GM19025 (cell line): Measurements from ENCODE around the gene UBD.

Experiments used
- ATAC-seq: cut with Tn5 transposase; IDR thresholded peaks from one replicate; pipeline ENCODE4 v1.9.1; 2021; ENCODE audit warnings: mild to moderate bottlenecking, low read depth, moderate library complexity; ENCODE audit not compliant: unreplicated experiment

UBD gene

DNA sequence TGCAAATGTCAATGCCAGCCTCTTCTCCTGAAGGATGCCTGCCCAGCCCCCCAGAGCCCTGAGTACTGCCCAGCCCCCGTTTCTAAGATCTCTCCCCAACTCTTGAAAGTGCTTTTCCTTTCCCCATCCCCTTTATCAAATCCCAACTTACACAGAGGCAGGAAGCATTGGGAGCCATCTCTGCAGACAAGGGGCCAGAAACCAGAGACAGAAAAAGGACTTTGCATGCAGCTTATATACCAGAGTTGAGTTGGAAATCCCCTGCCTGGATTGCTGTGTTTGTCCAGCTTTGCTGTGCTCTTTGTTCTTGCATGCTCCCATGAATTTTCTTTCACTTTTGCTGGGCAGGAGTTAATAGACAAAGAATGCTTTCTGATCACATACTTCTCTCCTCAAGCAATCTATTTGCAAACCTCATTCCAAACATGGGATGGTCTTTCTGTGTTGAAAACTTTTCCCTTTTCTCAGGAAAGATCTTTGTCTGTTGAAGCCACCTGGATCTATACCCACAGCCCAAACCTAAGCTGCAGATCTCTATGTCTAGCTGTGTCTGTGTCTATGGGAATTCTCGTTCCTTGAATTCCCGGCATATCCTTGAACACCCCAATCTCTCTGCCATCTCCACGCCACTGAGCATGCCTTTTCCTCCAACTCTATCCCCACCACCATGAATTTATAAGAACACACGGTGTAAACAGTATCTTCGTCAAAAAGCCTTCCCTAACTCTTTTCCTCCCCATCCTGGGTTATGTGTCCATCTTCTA, at the start of gene UBD:
TSS of gene UBD (minus strand) at position 209 of the 764 bp plus-strand sequence. CDS start at position 178, 31 bp downstream.
- ATAC-seq: no peak

DNA sequence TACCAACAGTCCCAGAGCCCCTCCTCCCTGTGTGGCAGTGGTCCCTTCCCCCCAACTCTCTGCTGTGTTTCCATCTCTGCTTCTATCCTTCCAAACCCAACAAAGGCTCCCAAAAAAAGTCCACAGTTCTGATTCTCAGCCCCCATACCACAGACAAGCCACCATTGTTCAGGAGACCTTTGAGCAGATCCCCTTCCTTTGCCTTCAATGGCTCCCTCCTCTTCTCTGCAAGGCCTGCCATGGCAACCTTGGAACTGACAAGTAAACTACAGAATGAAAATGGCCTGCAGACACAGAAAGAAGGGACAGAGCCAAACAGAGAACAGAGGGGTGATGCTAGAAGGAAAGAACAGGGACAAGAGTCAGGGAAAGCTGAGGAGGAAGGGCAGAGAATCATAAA, 48.6 kb upstream of the UBD start:
- no peak for ATAC-seq

DNA sequence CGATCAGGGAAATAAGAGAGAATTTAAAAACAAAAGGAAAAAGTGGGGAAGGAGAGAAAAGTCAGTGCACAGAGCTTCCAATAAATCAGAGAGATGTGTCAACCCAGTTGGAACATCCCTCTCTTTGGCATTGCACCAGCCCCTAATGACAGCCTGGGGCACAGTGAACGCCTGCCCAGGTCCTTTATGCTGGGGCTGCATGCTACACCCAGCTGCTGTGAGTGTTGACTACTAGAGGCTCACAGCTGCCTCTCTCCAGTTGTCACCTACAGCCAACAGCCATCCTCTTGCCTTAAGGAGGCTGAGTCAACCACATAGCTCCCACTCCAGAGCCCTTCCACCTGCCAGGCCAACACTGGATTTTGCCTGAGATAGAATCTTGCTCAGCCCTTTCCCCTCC, 44.4 kb upstream of the UBD start:
- ATAC-seq: no peak

DNA sequence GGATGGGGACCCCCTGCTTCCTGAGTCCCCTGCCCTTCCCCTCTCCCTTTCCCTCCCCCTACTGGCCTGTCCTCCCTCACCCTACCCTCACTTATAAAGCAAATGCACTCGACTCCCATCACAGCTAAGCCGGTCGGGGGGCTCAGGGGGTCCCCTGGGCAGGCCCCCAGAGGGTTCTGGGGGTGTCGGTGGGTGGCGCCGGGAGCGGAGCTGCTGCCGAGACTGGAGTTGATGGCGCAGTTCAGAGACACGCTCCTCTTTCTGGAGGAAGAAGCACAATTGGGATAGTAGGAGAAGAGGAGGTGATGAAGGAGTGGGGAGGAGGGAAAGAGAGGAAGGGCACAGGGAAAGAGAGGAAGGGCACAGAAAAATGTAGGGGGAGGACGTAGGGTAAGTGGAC, 43.9 kb upstream of the UBD start:
- no peak for ATAC-seq

DNA sequence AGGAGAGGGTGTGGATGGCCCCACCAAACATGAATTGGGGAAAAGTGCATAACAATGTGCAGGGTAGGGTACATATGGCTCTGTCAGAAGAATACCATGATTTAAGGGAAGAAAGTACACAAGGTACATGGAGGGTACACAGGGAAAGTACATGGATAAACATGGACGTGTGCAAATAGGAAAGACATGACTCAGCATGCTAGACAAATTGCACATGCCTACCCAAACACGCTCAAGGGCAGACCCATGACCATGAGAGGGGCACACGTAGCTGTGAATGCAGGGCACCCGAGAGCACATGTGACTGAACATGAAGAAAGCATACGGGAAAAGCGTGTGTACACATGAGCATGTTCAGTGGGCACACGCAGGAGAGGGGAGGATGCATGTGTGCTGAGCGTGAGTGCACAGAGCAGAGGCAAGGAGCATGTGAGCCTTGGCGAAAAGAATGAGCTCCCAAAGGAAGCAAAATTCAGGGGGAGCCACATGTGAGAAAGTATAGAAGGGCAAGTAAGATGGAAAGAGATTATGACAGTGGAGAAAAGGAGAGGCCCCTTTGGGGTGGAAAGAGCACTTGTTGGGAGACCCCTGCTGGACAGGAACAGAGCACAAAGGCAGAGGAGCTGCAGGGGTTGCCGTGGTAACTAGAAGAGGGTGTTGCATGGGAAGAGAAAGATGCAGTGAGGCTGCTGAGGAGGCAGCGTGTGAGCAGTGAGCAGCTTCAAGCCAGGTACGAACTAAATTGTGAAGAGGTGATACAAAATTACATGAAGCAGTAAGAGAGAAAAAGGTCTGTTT, 43.2 kb upstream of the UBD start:
- no peak for ATAC-seq

DNA sequence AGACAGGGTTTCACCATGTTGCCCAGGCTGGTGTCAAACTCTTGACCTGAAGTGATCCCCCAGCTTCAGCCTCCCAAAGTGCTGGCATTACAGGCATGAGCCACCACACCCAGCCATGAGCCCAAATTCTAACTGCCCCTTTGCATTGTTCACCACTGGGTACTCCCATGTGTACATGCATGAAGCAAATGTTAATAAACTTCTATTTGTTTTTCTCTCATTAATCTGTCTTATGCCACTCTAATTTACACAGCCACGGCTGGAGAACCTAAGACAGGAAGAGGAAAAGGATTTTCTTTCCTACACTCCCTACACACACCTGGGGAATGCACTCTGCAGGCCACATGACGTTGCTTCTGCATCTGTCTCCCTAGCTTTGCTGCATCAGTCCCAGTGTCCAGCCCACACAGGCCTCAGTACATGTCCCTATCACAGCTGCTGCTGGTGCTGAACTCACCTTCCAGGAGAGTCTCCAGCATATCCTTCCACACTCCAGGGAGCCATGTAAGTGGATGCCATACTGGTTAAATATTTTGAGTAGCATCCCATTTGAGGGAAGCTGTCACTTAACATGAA, 38.7 kb upstream of the UBD start:
- ATAC-seq: no peak

DNA sequence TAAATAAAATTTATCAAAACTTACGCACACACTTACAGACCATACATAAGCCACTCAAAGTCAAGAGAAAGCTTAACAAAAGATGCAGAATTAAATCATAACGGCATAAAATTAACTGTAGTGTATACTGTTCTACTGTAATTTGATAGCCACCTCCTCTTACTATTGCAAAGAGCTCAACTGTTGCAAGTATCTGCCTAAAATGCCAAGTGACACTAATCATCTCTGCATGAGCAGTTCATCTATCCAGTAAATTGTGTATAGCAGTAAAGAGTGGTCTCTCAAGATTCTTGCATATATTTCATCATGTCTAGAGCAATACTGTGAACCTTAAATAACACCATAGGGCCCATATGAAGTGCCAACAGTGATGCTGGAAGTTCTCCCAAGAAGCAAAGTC, 37.7 kb upstream of the UBD start:
- no peak for ATAC-seq

DNA sequence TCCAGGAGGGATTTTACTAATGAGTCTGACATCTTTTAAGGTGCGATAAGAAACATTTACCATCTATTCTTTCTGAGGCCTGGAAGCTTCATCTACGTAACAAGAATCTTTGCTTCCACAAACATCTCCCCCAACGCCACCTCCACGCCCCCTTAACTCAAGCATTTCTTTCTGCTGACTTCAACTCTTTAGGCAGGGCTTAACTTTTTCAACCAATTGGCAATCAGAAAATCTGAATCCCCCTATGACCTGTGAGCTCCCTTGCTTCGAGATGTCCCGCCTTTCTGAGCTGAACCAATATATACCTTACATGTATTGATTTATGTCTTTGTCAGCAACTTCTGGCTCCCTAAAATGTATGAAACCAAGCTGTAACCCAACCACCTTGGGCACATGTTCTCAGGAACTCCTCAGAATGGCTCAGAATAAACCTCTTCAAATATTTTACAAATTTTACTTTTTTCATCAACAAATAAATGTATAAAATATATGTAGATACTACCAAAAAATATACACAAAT, 36.9 kb upstream of the UBD start:
- ATAC-seq: no peak

DNA sequence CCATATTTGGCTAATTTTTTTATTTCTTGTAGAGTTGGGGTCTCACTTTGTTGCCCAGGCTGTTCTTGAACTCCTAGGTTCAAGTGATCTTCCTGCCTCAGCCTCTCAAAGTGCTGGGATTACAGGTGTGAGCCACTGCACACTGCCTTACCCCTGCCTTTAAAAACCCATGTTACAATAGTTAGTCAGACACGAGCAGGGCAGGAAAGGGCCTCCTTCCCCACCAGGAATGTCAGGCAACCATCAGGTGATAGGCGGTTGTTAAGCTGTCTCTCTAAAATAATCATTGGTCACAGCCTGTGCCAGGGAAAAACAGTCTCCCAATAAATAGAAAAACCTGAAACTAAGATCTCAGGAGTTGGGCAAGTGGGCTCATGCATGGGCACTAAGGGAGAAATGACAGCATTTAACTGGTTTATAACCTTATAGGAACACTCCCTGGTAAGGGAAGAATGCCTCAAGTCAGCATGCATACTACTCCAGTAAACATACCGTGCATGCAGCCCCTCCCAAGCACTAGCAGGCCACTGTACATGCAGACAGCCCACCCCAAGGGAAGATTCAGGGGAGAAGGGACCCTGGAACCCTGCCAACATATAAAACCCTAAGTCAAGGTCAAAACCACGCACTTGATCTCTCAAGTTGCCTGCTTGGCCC, 33.8 kb upstream of the UBD start:
- ATAC-seq: no peak

DNA sequence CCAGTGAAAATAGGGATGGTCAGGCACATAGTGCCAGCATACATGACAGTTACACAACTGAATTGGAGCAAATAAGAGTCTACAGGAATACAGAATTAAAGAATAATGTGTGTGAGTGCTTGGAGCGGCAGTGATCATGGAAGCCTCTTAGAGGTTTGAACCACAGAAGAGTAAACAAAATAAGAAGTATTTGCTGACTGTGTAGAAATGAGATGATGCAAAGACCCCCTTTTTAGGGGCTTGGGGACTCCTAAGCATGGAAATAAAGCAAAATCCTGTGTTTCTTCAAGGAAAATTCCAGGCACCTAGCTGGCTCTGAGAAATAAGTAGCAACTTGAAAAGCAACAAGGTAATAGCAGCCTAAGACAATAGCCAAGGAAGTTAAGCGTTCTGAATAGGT, 32.1 kb upstream of the UBD start:
- ATAC-seq: no peak

DNA sequence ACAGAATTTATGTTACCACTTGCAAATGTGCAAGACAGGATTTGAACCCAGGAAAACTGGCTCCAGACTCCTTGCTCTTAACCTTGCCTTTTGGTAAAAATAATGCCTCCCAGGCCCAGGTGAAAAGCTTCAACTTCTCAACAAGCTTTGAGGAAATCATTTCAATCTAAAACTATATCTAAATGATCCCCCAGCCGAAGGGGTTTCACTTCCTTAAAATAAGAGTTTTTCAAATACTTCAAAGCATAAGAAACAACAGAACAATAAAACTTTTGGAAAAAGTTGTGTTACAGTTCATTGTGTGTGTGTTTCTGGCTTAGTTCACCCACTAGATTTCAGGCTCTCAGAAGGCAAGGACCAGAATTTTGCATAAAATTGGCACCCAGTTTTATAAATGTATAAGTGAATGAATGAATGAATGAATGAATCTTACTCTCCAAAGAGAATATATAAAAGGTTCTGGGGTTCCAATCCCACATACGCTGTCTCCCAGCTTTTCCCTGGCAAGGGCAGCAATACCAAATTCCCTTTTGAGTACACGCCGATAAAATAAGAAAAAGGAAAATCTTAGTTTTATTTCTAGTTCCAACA, 30.8 kb upstream of the UBD start:
- no peak for ATAC-seq

DNA sequence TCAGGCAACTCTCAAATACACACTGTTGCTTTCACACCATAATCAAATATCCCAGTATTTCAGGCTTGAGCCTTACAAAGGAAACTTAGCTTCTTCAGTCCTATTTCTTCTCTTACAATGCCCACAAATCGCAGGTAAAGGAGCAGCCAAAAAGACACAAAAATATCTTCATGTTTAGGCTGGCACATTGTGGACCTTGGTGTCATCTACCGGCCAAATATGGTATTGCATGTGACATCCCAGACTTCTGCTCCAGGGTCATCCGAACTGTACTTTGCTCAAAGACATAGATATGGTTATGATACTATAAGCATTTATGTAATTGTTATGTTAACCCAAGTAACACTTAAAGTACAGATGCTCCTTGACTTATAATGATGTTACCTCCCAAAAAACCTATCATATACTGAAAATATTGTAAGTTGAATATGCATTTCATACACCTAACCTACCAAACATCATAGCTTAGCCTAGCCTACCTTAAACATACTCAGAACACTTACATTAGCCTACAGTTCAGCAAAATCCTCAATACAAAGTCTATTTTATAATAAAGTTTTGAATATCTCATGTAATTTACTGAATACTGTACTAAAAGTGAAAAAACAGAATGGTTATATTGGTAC, 30.0 kb upstream of the UBD start:
- no peak for ATAC-seq

DNA sequence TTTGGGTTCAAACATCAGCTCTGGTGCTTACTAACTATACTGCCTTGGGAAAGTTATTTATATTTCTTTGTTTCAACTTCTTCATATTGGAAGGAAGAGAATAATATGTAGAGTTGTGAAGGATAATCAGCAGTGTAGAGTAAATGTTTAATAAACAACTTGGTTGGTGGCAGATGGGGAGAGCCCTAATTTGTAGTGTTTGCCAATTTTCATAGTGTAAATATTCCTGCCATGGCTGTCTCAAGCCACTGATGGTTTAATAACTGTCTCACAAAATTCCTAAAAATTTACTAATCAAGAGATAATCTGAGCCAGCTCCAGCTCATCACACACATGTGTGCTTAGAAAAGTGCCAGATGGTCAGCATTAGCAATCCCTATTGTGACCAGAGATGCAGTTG, 25.3 kb upstream of the UBD start, which contains the start of gene OR2H2:
TSS of gene OR2H2 (plus strand) at position 301 of the 400 bp plus-strand sequence. CDS start 2,824 bp downstream, outside the sequence.
- ATAC-seq: no peak

DNA sequence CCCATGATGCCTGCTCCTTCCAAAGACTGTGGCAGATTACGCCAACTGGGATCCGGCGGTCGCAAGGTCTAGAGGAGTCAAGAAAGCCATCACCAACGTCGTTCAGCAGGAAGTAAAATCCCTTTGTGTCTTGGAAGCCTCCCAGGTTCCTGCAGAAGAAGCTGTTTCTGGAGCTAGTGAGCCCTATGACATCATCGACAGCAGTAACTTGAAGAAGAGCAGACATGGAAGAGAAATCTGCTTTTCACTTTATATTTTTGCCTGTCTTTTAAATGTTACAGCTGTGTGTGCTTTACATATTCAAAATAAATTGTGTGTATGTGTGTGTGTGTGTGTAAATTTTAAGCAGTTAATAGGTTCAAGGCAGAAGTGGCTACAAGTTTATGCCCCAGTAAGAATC, 18.0 kb upstream of the UBD start:
- no peak for ATAC-seq

DNA sequence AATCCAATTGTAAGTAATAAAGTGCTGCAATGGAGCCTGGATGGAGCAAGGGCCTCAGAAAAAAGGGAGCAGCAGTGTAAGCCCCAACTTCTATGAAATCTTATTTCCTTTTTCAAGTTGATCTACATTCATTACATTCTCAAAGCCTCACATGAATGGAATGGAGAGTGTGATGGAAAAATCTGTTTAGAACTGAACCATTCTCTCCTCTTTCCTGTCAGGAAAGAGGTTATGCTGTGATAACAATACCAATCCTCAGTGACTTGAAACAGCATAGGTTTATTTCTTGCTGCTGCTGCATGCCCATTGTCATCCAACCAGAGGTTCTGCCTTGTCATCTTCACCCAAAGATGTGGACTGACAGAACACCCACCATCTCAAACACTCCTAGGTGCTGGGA, 16.5 kb upstream of the UBD start:
- ATAC-seq: no peak

DNA sequence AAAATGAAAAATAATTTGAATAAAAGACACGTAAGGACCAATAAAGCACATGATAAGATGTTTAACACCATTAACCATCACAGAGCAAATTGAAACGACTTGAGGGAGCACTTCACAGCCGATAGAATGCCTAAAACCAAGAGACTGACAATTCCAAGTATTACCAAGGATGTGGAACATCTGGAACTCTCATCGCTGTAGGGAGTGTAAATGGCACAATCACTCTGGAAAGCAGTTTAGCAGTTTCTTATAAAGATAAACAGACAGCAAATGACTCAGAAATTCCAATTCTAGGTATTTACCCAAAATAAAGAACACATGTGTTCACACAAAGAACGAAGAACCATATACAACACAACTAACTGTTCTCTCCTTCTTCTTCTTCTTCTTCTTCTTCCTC, 8.5 kb upstream of the UBD start:
- ATAC-seq: no peak

DNA sequence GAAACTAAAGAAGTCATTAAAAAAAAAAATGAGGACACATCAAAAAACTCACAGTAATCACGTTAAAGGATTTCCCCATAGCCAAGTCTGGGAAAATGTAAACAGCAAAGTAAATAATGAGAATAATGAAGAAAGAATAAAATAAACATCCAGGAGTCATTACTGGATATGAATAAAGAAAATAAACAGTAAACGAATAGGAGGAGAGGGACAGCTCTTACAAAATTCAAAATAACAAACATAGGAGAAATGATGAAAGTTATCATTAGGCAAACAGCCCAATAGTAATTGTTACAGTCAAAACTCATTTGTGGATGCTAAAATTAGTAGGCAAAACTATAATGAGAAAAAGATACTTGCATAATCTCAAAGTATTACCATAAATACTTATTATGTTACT, 8.0 kb upstream of the UBD start:
- no peak for ATAC-seq

DNA sequence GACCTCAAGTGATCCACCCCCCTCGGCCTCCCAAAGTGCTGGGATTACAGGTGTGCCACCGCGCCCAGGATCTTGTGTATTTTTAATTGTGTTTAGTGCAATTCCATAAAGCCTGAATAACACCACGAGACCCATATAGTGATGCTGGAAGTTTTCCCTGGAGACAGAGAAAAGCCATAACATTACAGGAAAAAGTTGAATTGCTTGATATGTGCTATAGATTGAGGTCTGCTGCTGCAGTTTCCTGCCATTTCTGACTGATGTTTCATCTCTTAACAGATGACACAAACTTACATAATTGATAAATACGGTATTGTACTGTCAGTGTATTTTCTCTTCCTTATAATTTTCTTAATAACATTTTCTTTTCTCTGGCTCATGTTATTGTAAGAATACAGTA, 7.3 kb upstream of the UBD start:
- no peak for ATAC-seq

DNA sequence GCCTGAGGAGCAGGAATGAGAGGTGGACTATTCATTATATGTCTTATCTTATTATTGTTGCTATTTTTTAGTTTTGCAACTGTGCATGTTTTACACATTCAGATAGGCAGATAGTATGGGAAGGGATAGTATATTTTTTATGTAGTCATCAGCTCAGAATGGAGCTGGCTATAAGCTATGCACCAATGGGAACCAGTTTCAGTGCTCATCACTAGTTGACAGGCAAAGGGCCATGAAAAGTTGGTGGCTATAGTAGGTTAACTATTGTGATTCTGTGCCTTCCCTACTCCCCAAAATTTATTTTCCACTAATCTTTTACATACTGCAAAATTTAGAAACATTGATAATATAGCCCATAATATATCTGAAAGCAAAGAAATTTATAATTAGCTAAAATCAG, 5.3 kb upstream of the UBD start:
- no peak for ATAC-seq

DNA sequence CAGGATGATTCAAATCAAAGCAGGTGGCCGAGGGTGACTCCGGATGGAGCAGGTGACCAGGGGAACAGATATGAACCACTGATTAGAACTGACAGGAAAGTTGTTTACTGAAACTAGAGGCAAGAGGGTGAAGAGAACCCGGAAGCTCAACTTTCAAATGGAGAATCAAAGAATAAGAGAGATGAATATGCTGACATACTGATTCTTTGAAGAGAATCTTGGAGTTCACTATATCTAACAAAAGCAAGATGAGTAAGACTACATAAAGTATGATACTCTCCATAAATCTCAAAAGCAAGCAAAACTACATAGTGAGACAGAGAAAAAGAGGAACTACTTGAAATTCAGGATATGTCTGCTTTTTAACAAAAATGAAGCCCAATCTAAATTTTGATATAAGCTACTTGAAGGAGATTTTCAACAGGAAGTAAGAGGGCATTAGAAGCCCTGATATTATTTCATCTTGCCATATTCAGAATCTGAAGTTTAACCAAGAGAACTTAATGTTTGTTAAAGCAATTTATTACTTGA, 4.0 kb upstream of the UBD start:
- no peak for ATAC-seq
